Ovary (tissue), 9 donors: Measurements from ENCODE around the gene FBXL17. TPM values are rescaled to one million over a fixed set of nuclear protein-coding genes. Genes with fewer than 3 reads are reported as not detected.

Experiments
- DNase-seq, 5 donors: peaks; one replicate each; pipeline ENCODE4 v3.0.0-alpha.2; 2019 to 2020
- H3K27ac ChIP-seq, 2 donors: fragments of 200-600 bp; one replicate each; pipeline versions ENCODE4 v1.5.1 to v1.8.0; 2019 to 2022
- H3K27me3 ChIP-seq: fragments of 200-600 bp; one replicate; pipeline ENCODE4 v1.8.0; 2022
- H3K36me3 ChIP-seq: fragments of 200-600 bp; sonication (generic); one replicate; pipeline ENCODE4 v1.5.1; 2019
- H3K4me1 ChIP-seq: one replicate; pipeline ENCODE4 v1.8.1; 2013; ENCODE audit warnings: mild to moderate bottlenecking, moderate library complexity; ENCODE audit not compliant: insufficient read depth
- H3K4me3 ChIP-seq: fragments of 200-600 bp; sonication (generic); one replicate; pipeline ENCODE4 v1.5.1; 2017
- H3K9me3 ChIP-seq, 2 donors: fragments of 200-600 bp in 1 of 2; sonication (generic) in 1 of 2; one replicate each; pipeline versions ENCODE4 v1.5.1 to v1.8.1; 2013 to 2019; ENCODE audit warnings: mild to moderate bottlenecking in 1 of 2, moderate library complexity in 1 of 2
- CTCF ChIP-seq, 3 donors: fragments of 450-650 bp in 2 of 3; fragments of 200-600 bp in 1 of 3; IDR thresholded peaks; one replicate each; pipeline versions ENCODE4 v1.5.1 to v1.8.0; 2016 to 2022; ENCODE audit warnings: antibody characterized with exemption in 3 of 3, mild to moderate bottlenecking in 1 of 3
- EP300 ChIP-seq: sonication (generic); formaldehyde crosslinking; IDR thresholded peaks from one replicate; pipeline ENCODE4 v1.6.1; 2017; ENCODE audit warnings: antibody characterized with exemption
- POLR2A ChIP-seq: fragments of 450-650 bp; IDR thresholded peaks from one replicate; pipeline ENCODE4 v1.6.1; 2017; ENCODE audit warnings: antibody characterized with exemption, mild to moderate bottlenecking, moderate library complexity
- WGBS, 3 donors: extraction: QIAGEN DNeasy Blood & Tissue Kit in 1 of 3; methylation state at CpG; one replicate each; pipeline versions ENCODE4 v1.1.5 to v1.1.7; 2013 to 2017; 5-methylcytosine and 5-hydroxymethylcytosine counted together
- intact Hi-C, 4 donors: fragments of 100-400 bp; cut with DNase I; formaldehyde crosslinking; loops; one replicate each; pipeline versions ENCODE4 v1.11.0 to v1.15.1; 2022 to 2023
- polyA plus RNA-seq, 2 donors: library from polyadenylated mRNA; stranded (reverse); fragments of 200-250 nt in 1 of 2; fragments of 350-450 nt in 1 of 2; fragmentation: Illumina TruSeq in 1 of 2; extraction: RNeasy Lipid Tissue Mini Kit (QIAGEN cat#74804) in 1 of 2; gene quantifications; one replicate each; pipeline ENCODE4 v1.2.3, GENCODE V29; 2013 to 2014
- total RNA-seq, 7 donors: library from RNA; depleted of rRNA in 2 of 7; stranded (reverse); fragments of >200 nt in 2 of 7; fragmentation: NEBNext Ultra II Directional in 3 of 7; extraction: Animal tissue kit (Norgen Biotek cat#: 25700) in 3 of 7; gene quantifications; one replicate each; pipeline versions ENCODE4 v1.1.0 to v1.2.4, GENCODE V29; 2016 to 2023
- donor health status: DM: no; HTN: no; CAD: no; lungs with moderate emphysema.
- donor health status: DM: no; HTN: no; CAD: no.
- donor health status: Bipolar disorder and iron deficiency.
- donor health status: DM: yes; HTN: yes; CAD: no.
- donor health status: DM: no; HTN: no; CAD: no.
- donor health status: DM: yes; HTN: yes; CAD: no.

FBXL17 gene
- total and polyA plus RNA-seq, 9 donors: 6.8 to 20.4 (median 15.9) TPM

GRCh38 chr5:107990881-107991810, 390.8 kb downstream of the FBXL17 start:
- WGBS, 3 donors: 84 to 88% (median 86%) methylated on average over 7 of the region's 7 CpGs
- H3K4me1 ChIP-seq: no peaks in the 10 kb centered on the region
- H3K4me3 ChIP-seq: no peak overlapping the region
- no peak for DNase-seq
- H3K27ac ChIP-seq: no peak overlapping the region
- TF ChIP-seq POLR2A: no peak
- no peak for TF ChIP-seq CTCF (IDR thresholded peaks at IDR 0.05)
- TF ChIP-seq EP300: no peak
- intact Hi-C loops: no loop called here
- H3K27me3 ChIP-seq: no peaks in the 10 kb centered on the region
- no peaks in the 10 kb centered on the region for H3K9me3 ChIP-seq
- H3K36me3 ChIP-seq: no peaks in the 10 kb centered on the region

GRCh38 chr5:107985144-107985543, 396.8 kb downstream of the FBXL17 start:
- Histone ChIP-seq H3K27ac (no peak overlapping the region), H3K4me3 (no peak overlapping the region), H3K9me3 (no peaks in the 10 kb centered on the region), H3K27me3 (no peaks in the 10 kb centered on the region), H3K4me1 (no peaks in the 10 kb centered on the region), H3K36me3 (no peaks in the 10 kb centered on the region)
- TF ChIP-seq CTCF (IDR thresholded peaks at IDR 0.05) (no peak), EP300 (no peak), POLR2A (no peak)
- no peak for DNase-seq
- intact Hi-C loops: no loop called here

- WGBS, 3 donors: 82 to 86% (median 84%) methylated on average over 8 of the region's 8 CpGs
- no peaks in the 10 kb centered on the region for H3K36me3 ChIP-seq
- H3K4me1 ChIP-seq: no peaks in the 10 kb centered on the region
- no peaks in the 10 kb centered on the region for H3K27me3 ChIP-seq
- H3K4me3 ChIP-seq: no peak overlapping the region
- intact Hi-C loops: no loop called here
- no peak for DNase-seq
- no peaks in the 10 kb centered on the region for H3K9me3 ChIP-seq
- no peak for TF ChIP-seq EP300
- TF ChIP-seq POLR2A: no peak
- no peak for TF ChIP-seq CTCF (IDR thresholded peaks at IDR 0.05)
- no peak overlapping the region for H3K27ac ChIP-seq
Observed at GRCh38 chr5:107982703-107983425, 399.0 kb downstream of the FBXL17 start.

- H3K9me3 ChIP-seq: no peaks in the 10 kb centered on the region
- no peaks in the 10 kb centered on the region for H3K4me1 ChIP-seq
- H3K27ac ChIP-seq: no peak overlapping the region
- no peaks in the 10 kb centered on the region for H3K27me3 ChIP-seq
- TF ChIP-seq EP300 (no peak), POLR2A (no peak), CTCF (IDR thresholded peaks at IDR 0.05) (no peak)
- intact Hi-C loops: no loop called here
- H3K4me3 ChIP-seq: no peak overlapping the region
- WGBS, 3 donors: 92 to 96% (median 95%) methylated on average over 13 of the region's 13 CpGs
- no peaks in the 10 kb centered on the region for H3K36me3 ChIP-seq
- no peak for DNase-seq
Observed at GRCh38 chr5:107980923-107981692, 400.8 kb downstream of the FBXL17 start.
